ENCODE data around the gene OBSCN.
"Not testable (repeated sequence)": the region's sequence is repeated elsewhere in the genome, so short reads cannot be mapped to it uniquely, and the experiment has no call there.

The OBSCN gene

GRCh38 chr1:228233136-228233535 is 25.3 kb downstream of the OBSCN start:
- no peak for DNase-seq

- no peak for DNase-seq
Observed at GRCh38 chr1:228234921-228235320, 27.1 kb downstream of the OBSCN start.

GRCh38 chr1:228236744-228237143 is 28.9 kb downstream of the OBSCN start:
- DNase-seq, result no peak

- no peak for DNase-seq
Observed at GRCh38 chr1:228238007-228238406, 30.2 kb downstream of the OBSCN start.

GRCh38 chr1:228238461-228238860 is 30.6 kb downstream of the OBSCN start:
- DNase-seq, result no peak

GRCh38 chr1:228240411-228241240 is 32.8 kb downstream of the OBSCN start:
- no peak for DNase-seq

- no peak for DNase-seq
Observed at GRCh38 chr1:228241259-228241658, 33.4 kb downstream of the OBSCN start.

- no peak for DNase-seq
Observed at GRCh38 chr1:228242409-228242808, 34.6 kb downstream of the OBSCN start.

- no peak for DNase-seq
Observed at GRCh38 chr1:228243093-228243492, 35.2 kb downstream of the OBSCN start.

- DNase-seq, result not testable (repeated sequence)
Observed at GRCh38 chr1:228243989-228244388, 36.1 kb downstream of the OBSCN start.

- DNase-seq, result no peak
Observed at GRCh38 chr1:228245111-228245510, 37.3 kb downstream of the OBSCN start.

GRCh38 chr1:228246216-228246900 is 38.5 kb downstream of the OBSCN start:
- no peak for DNase-seq

GRCh38 chr1:228249513-228250305 is 41.9 kb downstream of the OBSCN start:
- DNase-seq, result no peak

GRCh38 chr1:228252476-228252875 is 44.6 kb downstream of the OBSCN start:
- DNase-seq, result not testable (repeated sequence)

- no peak for DNase-seq
Observed at GRCh38 chr1:228256626-228257375, 49.0 kb downstream of the OBSCN start.

- no peak for DNase-seq
Observed at GRCh38 chr1:228258486-228258885, 50.6 kb downstream of the OBSCN start.

- no peak for DNase-seq
Observed at GRCh38 chr1:228259368-228259894, 51.6 kb downstream of the OBSCN start.

GRCh38 chr1:228259951-228260350 is 52.1 kb downstream of the OBSCN start:
- no peak for DNase-seq

GRCh38 chr1:228261706-228262105 is 53.9 kb downstream of the OBSCN start:
- DNase-seq, result no peak

- DNase-seq, result no peak
Observed at GRCh38 chr1:228262475-228262874, 54.6 kb downstream of the OBSCN start.

GRCh38 chr1:228263636-228264035 is 55.8 kb downstream of the OBSCN start:
- DNase-seq, result no peak

- DNase-seq, result no peak
Observed at GRCh38 chr1:228264090-228264829, 56.4 kb downstream of the OBSCN start.
